ENCODE results near the gene BACH2.
A peak's percentile ranks its signal among the peaks of the same experiment; 100 is the strongest.

The BACH2 gene

DNA sequence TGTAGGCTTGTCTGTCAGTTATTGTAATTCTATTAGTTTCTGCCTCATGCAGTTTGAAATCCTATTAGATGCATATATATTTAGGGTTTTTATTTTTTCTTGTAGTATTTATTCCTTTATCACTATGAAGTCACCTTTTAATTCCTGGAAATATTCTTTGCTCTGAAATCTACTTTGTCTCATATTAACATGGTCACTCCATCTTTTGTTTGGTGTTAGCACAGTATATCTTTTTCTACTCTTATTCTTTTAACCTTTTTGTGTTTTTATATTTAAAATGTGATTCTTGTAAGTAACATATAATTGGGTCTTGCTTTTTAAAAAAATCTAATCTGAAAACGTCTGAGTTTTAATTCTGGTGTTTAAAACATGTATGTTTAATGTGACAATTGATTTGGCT, 280.8 kb downstream of the BACH2 start:
- DNase-seq: no peak

DNA sequence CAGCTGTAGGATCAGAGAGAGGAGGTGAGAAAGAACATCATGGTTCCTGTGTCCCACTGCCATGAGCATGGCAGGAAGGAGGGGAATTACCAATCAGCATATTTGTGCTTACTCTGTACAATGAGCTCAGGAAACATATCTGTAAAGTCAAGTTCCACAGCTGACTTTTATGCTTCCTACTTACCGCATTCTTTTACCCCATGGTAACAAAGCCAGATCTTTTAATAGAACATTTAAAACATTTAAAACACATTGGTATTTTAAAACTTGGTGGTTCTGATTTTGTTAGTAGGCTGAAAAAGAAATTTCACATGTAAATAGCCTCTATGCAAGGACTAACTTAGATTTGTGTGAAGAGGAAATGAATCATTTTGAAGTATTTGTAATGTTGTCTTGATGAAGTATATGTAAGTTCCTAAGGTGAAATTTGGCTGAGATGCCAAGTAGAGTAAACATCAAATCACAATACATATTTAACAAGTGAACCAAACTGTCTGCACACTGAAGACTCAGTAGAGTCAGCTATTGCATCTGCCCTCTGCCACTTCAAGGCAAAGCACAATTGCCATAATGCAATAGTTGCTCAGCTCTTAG, 287.6 kb downstream of the BACH2 start:
- no peak for DNase-seq

DNA sequence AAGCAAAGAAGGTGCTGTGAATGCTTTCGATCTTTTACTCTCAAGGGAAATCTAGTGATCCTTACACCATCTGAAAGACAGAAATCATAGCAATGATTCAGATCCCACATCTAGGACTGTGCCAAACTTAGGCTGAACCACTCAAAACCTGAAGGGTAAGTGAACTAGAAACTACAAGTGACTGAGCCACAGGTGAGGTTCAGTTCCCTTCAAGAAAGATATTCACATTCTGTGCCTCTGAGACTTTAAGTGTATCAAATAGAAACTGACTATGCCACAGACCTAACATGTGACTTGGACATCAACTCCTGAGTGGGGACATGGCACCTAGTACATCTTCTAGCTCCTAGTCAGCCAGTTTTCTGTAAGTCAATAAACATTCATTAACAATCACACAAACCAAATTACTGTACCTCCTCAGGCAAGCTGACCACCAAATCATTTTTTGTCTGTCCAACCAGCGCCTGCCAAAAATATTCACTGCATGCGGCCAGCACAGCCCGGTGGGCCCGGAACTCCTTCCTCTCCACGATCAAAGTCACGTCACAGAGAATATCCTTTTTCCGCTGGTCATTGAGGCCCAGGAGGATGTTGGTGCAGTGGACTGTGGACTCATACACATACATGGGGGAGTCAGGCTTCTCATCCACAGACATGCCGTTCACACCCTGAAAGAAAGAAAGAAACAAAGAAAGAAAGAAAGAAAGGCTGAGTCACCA, 288.3 kb downstream of the BACH2 start:
- DNase-seq: no peak

DNA sequence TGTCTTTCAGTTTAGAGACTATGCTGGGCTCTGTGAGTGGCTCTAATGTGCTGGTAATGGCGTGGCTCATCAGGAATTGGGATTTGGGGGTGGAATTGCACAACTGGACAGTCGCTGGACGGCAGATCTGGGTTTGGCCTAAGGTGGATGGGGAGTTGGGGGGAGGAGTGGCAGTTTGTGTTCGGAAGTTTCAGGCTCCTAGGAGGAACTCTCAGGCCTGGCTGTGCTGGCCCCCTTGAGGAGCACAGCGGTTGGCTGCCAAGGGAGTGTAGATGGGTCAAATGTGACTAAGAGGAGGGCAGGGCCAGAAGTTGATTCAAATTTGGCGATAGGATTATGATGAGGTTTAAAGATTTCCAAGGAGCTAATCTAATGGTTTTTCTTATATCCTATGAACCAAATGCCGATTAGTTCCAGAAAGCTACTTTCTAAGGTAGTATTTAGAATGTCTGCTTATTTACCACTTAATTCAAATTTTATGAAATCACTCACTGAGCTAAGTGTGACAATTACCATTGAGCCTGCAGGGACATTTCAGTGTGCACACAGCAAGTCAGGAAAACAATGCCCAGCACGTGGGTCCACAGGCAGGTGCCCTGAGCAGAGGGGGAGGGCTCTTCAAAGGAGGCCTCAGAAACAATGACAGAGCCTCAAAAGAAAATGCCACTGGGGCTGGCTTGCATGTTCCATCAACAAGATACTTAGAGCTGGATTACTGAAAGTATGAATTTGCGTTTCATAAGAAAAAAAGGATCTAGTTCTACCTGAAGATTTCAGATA, 291.4 kb downstream of the BACH2 start:
- DNase-seq: no peak

DNA sequence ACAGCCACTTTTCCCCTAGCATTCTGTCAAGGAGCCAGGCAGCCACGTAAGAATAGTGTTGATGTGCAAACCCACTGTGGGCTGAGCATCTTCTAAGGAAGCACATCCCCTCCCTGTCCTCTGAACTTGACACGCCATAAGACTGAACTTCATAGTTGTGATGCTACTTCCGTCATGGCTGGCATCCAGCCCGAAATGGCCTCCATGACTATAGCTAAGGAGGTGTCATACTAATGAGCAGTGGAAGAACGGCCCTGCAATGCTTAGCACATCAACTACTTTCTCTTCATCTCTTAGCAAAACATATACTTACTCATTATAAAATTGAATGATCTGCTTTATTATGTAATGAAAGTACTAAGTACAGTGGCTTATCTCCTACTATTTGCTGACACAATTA, 292.1 kb downstream of the BACH2 start:
- DNase-seq: no peak

DNA sequence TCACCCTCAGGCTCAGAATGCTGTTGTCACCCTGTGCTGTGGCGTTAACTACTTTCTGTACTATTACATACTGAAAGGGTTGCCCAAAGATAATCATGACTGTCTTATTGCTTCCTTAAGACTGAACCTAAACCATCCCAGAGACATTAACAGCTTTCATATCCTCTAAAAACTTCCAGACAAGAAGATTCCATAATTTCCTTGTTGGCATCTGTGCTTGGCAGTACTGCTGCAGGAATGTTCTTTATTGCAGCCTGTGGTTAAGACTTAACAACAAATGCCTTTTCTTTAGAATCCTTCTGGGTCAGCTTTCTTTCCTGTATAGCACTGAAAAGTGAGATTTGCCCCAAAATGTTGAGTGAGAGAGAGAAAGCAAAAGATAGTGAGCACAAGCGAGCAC, 292.7 kb downstream of the BACH2 start:
- no peak for DNase-seq

DNA sequence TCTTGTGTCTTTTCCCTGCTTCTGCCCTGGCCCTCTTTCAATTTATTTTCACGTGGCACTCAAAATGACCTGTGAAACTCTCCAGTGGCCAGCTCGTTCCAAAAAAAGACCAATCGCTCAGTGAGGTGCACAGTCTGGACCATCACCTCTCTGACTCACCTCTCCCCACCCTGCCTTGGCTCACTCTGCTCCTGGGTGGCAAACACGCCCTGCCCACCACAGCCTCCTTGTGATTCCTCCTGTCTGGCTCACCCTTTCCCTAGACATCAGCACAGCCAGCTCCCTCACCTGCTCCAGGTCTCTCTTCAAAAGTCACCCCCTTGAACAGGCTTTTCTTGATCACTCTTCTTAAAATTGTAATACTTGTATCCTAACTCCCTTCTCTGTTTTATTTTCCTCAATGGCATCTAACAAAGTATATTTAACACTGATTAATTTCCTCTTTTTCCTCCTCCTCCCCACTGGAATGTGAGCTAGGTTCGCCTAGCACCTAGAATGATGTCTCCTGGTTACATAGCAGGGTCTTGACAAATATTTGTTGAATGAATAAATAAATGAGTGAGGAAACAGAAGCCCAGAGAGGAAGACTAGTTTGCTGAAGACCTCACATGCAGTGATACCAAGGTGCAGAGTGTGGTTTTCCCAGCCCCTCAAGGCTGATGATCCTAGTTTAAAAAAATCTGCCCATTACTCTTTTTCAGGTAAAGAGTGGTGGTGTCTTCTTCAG, 293.4 kb downstream of the BACH2 start:
- DNase-seq: no peak

DNA sequence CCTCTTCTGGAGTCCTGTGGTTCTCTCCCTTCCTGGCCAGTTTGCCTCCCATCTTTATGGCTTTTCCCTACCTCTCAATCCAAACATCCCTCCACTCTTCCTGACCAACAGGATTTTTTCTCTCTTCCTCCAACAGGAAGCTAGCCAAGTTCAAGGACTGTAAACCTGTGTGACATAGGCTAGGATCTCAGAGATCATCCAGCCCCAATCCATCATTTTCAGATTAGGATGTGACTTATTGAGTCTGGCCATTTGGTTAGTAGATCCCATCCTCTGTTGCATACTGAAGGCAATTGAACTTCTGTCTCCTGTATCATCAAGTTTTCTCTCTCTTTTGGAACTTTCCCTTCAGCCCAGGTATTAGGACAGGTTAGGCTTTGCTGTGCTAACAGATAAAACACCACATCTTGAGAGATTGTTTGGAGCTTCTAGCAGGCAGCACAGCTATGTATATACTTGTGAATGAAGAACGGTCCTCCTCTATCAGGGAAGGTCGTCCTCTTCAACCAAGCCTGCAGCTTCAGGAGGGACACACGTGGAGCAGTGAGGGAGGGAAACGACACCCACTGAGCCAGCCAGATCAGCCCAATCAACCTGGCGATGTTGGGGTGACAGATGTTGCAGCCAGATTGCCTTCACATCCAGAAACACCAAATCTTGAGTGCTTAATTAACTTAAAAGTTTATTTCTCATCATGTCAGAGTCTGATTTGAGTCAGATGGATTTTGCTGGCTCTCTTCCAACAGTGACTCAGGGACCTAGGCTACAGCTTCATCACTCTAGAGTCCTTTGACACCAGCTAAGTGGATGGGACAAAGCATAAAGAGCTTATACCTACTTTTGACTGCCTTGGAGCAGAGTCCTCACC, 295.5 kb downstream of the BACH2 start:
- DNase-seq: no peak

DNA sequence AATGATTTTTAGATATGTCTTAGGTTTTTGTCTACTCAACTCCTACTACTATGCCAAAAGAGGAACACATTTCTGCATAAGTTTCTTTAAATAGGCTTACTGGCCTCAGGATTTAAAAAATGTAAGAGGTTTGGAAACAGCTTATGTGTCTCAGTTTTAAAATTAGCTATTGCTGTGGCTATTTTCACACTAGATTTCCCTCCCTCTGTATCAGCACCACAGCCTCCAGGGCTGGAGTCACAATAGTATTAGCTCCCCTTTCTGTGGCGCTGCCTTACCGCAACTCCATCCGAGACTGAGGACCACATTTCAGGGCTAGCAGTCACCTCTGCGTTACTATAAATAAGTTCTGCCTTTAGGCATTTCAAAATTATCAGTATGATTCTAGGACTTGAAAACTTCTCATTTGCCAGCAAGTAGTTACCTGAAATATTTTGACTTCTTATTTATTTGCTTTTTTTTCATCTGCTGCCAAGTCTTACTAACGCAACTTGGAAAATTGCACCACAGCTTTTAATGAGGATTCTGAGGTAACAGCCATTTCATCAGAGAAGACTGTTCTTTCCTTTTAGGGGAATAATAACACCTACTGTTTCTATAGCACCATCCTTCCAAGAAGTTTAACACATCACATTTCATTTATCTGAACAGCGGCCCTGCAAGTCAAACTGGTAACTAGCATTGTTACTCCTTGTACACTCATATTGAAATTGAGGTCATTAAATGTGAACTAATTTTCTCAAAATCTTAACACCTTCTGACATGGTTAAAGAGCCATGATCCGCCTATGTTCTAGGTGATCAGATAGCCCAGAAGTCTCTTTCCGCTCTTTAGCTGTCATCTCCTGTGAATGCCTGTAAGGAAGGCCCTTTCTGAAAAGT, 296.5 kb downstream of the BACH2 start:
- DNase-seq: no peak

DNA sequence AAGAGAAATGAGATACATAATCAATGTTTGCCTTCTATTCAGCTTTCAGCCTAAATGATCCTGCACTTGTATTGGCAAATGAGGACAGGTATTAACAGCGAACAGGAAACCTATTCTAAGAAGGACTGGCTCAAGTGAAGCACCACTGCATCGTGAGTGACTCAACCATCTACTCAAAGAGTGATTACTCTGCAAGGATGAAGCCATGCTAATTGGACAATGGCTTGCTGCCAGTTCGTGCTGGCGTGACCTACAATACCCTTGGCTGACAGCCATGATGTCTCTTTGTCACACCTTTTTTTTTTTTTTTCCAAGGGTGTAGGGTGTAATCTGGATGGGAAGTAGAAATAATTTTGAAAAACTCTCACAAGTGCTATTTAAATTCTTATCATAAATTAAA, 297.5 kb downstream of the BACH2 start:
- DNase-seq: peak; percentile 37

DNA sequence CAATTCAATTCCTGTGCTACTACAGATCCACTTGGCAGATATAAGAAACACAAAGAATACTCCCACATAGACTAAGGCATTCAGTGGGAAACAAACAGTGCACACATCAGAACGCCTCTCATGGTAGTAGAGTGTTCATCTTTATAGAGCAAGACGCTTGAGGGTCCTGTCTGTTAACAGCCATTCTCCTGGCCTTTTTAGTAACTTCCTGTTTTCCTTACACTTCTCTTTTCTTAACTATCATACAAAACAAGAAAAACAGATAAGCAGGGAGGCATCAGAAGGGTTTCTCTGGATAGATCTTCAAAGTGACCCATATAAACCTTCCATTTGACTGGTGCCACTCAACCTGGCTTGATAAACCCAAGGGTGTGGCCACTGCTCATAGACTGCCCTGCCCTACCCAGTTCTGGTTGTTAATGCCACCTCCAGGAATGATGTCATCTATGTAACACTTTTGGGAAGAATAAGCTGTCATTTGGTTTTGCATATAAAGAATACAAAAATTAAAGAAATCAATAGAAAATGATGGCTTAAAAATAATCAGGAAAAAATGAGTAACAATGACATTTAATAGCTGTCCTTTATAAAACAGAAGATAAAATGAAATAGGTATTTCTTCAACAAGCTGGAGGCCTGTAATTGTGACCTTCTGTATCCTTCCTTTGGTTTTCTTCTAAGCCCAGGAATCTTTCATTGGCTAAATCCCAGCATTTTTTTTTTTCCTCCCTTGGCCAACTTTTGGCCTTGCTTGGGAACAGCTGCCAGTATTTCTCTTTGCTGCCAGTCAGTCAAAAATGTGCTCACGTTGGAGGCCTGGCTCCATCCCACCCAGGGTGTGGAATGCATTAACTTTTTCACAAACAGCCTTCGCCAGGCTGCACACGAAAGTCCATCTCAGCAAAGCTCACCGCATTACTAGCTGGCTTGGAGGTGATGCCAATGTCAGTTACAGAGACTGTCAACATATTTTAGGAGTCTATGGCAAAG, 298.9 kb downstream of the BACH2 start:
- peak; percentile 77 for DNase-seq

DNA sequence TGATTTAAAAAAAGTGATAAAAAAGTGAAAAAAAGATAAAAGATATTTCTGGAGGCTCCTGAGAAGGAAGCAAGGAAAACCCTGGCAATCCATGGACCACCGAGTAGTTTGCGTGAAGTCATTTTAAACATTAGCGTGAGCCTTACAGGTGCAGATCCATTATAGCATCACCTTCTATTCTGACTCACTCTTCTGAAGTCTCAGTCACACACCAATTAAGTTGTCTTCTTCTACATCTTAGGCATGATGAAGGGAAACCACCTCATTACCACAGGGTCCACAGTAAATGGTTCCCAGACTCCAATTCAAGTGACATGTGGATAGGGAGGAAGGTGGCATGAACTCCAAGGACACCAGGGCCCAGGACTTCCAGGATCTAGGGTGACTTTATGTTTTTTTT, 303.2 kb downstream of the BACH2 start:
- no peak for DNase-seq

DNA sequence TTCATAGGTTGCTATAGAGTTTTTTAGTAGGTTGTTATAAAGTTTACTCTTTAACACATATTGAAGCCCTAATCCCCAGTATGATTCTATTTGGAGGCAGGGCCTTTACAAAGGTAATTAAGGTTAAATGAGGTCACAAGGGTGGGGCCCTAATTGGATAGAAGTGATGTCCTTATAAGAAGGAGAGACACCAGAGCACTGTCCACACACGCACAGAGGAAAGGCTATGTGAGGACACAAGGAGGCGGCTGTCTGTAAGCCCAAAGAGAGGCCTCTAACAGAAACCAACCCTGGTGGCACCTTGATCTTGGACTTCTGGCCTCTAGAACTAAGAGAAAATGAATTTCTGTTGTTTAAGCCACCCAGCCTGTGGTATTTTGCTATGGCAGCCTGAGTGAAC, 303.8 kb downstream of the BACH2 start:
- no peak for DNase-seq

DNA sequence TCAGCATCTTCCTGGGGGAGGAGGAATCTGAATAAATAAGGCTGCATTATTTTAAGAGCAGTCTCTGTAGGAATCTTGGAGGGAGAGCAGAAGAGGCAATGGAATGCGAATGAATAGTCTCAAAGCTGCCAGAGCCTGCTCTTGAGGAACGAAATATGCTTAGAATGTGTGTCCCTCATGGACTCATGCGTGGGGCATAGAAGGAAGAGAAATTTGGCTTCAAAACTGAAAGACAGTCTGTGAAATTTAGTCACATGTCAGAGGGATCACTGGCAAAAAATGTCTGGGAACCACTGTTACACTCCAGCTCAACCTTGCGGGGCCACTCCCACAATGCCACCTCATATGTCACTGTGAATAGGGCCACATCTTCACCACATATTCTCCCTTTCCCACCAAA, 306.9 kb downstream of the BACH2 start:
- DNase-seq: no peak

DNA sequence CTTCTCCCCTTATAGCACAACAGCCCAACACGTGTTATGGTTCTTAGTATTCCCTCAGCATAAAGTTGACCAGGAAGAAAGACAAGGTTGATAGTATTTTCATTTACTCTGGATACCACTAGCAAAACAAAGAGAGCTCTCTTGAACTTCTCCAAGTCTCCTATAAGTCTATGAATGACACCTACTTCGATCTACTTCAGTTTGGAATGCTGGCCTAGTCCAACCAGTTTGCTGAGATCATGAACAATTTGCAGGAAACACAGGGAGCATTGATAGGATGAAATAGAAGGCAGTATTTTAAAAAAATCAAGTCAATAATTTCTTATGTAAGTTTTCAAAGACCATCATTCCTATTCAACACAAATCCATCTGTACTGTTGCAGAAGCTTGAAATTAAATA, 308.8 kb downstream of the BACH2 start:
- no peak for DNase-seq

DNA sequence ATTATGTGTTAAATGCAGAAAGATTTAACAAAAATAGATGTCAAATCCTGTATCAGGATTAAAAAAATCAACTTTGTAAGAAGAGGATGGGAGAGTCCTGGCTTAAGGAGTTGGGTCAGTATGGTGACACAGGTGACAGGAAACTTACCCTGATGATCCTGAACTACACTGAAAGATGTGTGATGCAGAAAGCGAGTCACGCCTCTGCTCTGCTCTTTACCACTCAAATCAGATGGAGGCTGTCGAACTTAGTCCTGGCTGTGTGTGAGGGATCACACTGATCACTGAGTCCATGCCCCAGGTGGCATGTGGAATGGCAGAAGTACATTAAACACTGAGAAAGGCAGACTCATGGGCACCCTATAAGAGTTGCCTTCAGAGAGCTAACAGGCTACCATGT, 309.5 kb downstream of the BACH2 start:
- DNase-seq: no peak

DNA sequence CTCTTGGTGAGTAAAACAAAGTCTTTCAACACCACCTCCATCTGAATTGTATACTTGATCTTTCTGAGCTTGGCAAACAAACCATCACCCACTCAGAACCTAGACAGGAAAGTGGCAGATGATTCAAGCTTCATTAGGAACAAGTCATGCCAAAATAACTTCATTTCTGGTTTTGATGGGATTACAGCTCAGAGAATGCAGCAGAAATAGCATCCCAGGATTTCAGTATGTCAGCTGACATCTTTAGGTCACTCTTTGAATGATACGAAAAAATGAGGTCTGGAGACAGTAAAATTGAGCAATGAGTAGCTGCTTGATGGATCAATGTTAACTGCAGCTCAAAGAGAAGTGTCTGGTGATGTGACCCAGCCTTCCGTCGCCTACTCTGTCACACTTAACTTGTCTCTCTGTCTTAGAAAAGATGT, 310.0 kb downstream of the BACH2 start:
- no peak for DNase-seq

DNA sequence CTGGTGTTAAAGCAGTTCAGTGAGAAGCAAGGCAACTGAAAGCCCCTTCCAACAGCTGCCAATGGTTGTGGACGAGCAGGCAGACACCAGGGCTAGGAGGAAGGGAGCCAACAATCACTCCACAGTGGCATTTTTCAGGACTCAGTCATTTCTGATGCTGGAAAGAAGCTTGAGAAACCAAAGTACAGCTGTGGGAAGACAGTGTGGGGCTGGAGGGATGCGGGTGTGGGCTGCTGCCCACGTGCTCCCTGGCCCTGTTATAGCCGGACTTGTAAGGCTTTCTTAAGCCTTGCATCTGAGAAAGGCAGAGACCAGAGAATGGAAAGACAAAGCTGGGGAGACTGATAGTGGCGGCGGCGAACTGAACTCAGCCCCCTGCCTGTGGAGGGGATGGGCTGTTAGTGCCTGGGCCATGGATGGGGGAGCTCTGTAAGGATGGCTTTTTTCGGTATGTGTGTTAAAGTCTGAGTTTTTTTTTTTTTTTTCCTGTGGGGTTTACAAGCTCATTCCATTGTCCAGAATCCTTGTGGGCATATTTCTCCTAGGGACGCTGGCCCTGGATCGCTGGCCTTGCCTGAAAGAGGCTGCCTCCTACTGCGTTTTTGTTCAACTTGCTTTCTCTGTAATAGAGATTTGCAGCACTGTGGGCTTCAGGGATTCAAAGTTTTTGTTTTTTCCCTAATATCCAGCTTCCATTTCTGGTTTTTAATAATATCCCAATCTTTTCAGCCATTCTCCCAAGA, 310.7 kb downstream of the BACH2 start:
- DNase-seq: peak; percentile 67

Measured in right hindlimb (tissue), 1 donor.